GM23338 (cell line): ENCODE data around the gene SLC12A3. TPM values are rescaled to one million over a fixed set of nuclear protein-coding genes. Genes with fewer than 3 reads are reported as not detected.

Experiments
- ATAC-seq: fragments of 200-7000 bp; cut with Tn5 transposase; 3 replicates; pipeline ENCODE4 v1.9.1; 2020
- DNase-seq: peaks from one replicate; pipeline ENCODE4 v3.0.0-alpha.2; 2015; ENCODE audit warnings: low spot score
- H2AFZ ChIP-seq: fragments of 200-600 bp; sonication (generic); 2 replicates; pipeline ENCODE4 v1.8.0; 2016; ENCODE audit warnings: antibody characterized with exemption, mild to moderate bottlenecking, moderate library complexity
- H3F3A ChIP-seq: fragments of 200-600 bp; sonication (generic); replicated peaks from 2 replicates; pipeline ENCODE4 v1.8.0; 2017; ENCODE audit warnings: antibody characterized with exemption, mixed run types, low read depth
- H3K27ac ChIP-seq: fragments of 200-600 bp; sonication (generic); 2 replicates; pipeline ENCODE4 v1.6.1; 2016; ENCODE audit warnings: low read depth
- H3K27me3 ChIP-seq: fragments of 200-600 bp; sonication (generic); 2 replicates; pipeline ENCODE4 v1.8.0; 2016; ENCODE audit warnings: mild to moderate bottlenecking, mixed run types, moderate library complexity; ENCODE audit not compliant: insufficient read depth
- H3K36me3 ChIP-seq: fragments of 200-600 bp; sonication (generic); 2 replicates; pipeline ENCODE4 v1.8.0; 2016; ENCODE audit warnings: mild to moderate bottlenecking; ENCODE audit not compliant: insufficient read depth
- H3K4me1 ChIP-seq: fragments of 200-600 bp; sonication (generic); 2 replicates; pipeline ENCODE4 v1.8.0; 2016; ENCODE audit warnings: mild to moderate bottlenecking, moderate library complexity; ENCODE audit not compliant: insufficient read depth
- H3K4me2 ChIP-seq: fragments of 200-600 bp; sonication (generic); 2 replicates; pipeline ENCODE4 v1.7.1; 2017; ENCODE audit warnings: mixed run types
- H3K4me3 ChIP-seq: fragments of 200-600 bp; sonication (generic); 2 replicates; pipeline ENCODE4 v1.6.1; 2016; ENCODE audit warnings: mixed run types
- H3K79me2 ChIP-seq: fragments of 200-600 bp; sonication (generic); replicated peaks from 2 replicates; pipeline ENCODE4 v1.8.0; 2017; ENCODE audit warnings: mild to moderate bottlenecking; ENCODE audit not compliant: insufficient read depth
- H3K9me2 ChIP-seq: fragments of 200-600 bp; sonication (generic); 2 replicates; pipeline ENCODE4 v1.8.0; 2017; ENCODE audit not compliant: insufficient read depth
- H4K20me1 ChIP-seq: fragments of 200-600 bp; sonication (generic); replicated peaks from 2 replicates; pipeline ENCODE4 v1.8.0; 2017; ENCODE audit warnings: mild to moderate bottlenecking; ENCODE audit not compliant: insufficient read depth
- H3K27ac Mint-ChIP-seq: 2 replicates; pipeline ENCODE4 v1.8.0; 2020; ENCODE audit warnings: inconsistent platforms, mild to moderate bottlenecking, moderate library complexity, mixed read lengths
- H3K27me3 Mint-ChIP-seq: 3 replicates; pipeline ENCODE4 v1.8.0; 2022; ENCODE audit warnings: low read depth, mild to moderate bottlenecking, moderate library complexity, mixed read lengths, inconsistent platforms; ENCODE audit not compliant: insufficient read depth, poor library complexity
- H3K36me3 Mint-ChIP-seq: 3 replicates; pipeline ENCODE4 v1.8.0; 2021; ENCODE audit warnings: low read depth, mild to moderate bottlenecking, inconsistent platforms, moderate library complexity, mixed read lengths
- H3K4me1 Mint-ChIP-seq: 3 replicates; pipeline ENCODE4 v1.8.0; 2020; ENCODE audit warnings: mild to moderate bottlenecking, inconsistent platforms, mixed read lengths
- H3K4me3 Mint-ChIP-seq: 3 replicates; pipeline ENCODE4 v1.8.0; 2021; ENCODE audit warnings: moderate library complexity, mild to moderate bottlenecking, inconsistent platforms, mixed read lengths
- H3K9me3 Mint-ChIP-seq: 3 replicates; pipeline ENCODE4 v1.8.0; 2020; ENCODE audit warnings: moderate library complexity, mild to moderate bottlenecking, inconsistent platforms, mixed read lengths
- EZH2 ChIP-seq: fragments of 200-600 bp; sonication (generic); IDR thresholded peaks from one replicate; pipeline ENCODE4 v1.8.0; 2017; ENCODE audit warnings: antibody characterized with exemption, mild to moderate bottlenecking, low read depth; ENCODE audit not compliant: unreplicated experiment
- JUNB ChIP-seq: IDR thresholded peaks from one replicate; pipeline ENCODE4 v1.6.1; 2016; ENCODE audit warnings: antibody characterized with exemption; ENCODE audit not compliant: unreplicated experiment
- POLR2AphosphoS5 ChIP-seq: IDR thresholded peaks from 2 replicates; pipeline ENCODE4 v1.6.1; 2016; ENCODE audit warnings: antibody characterized with exemption, low read depth
- ZNF331 ChIP-seq: fragments of 250-450 bp; sonication (Bioruptor Pico); IDR thresholded peaks from 2 replicates; pipeline ENCODE4 v1.5.0; 2020; ENCODE audit warnings: low read depth, mild to moderate bottlenecking, moderate library complexity
- polyA plus RNA-seq: library from polyadenylated mRNA; unstranded; fragments of >200 nt; fragmentation: Nextera tagmentation; extraction: Ambion mirVana; gene quantifications from 2 replicates; pipeline ENCODE4 v1.2.1, GENCODE V29; 2016
- total RNA-seq: library from RNA; depleted of rRNA; stranded (reverse); fragments of >200 nt; shearing (Covaris generic); gene quantifications from 2 replicates; pipeline ENCODE4 v1.2.3, GENCODE V29; 2014
- TF ChIP-seq, protein P1 (sequence below): IDR thresholded peaks from 2 replicates; pipeline ENCODE4 v1.6.1; 2016; ENCODE audit warnings: antibody characterized with exemption
- TF ChIP-seq, protein P2 (sequence below), 2 experiments: fragments of 200-600 bp in 1 of 2; sonication (generic) in 1 of 2; conservative IDR thresholded peaks; 2 replicates each; pipeline versions ENCODE4 v1.5.1 to v1.6.1; 2016 to 2017; ENCODE audit warnings: antibody characterized with exemption in 2 of 2, low read depth in 2 of 2, mild to moderate bottlenecking in 2 of 2, moderate library complexity in 1 of 2
- TF ChIP-seq, protein P3 (sequence below): IDR thresholded peaks from one replicate; pipeline ENCODE4 v1.6.1; 2018; ENCODE audit warnings: antibody characterized with exemption; ENCODE audit not compliant: unreplicated experiment

SLC12A3 gene
- total and polyA plus RNA-seq, 2 experiments from 2014 or later = not detected

DNA sequence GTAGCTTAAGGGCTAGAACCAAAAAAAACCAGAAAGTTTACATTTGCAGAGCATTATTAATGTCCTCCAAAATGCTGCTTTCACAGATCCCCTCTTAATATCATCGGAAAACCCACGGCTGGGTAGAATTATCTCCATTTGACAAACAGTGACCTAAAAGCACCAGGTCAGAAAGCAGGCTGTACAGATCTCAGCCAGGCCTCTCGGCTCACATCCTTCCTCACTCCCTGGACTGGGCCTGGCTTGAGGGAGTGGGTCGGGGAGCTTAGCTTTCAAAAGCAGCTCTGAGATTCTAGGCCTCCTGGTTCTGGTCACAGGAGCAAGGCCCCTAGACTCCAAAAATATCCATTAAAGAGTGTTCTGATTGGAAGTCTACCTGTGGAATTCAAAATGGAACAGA is 9.1 kb upstream of the SLC12A3 start (continued):
- TF ChIP-seq, protein P1, sequence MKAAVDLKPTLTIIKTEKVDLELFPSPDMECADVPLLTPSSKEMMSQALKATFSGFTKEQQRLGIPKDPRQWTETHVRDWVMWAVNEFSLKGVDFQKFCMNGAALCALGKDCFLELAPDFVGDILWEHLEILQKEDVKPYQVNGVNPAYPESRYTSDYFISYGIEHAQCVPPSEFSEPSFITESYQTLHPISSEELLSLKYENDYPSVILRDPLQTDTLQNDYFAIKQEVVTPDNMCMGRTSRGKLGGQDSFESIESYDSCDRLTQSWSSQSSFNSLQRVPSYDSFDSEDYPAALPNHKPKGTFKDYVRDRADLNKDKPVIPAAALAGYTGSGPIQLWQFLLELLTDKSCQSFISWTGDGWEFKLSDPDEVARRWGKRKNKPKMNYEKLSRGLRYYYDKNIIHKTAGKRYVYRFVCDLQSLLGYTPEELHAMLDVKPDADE = no peak
- TF ChIP-seq, protein P2, sequence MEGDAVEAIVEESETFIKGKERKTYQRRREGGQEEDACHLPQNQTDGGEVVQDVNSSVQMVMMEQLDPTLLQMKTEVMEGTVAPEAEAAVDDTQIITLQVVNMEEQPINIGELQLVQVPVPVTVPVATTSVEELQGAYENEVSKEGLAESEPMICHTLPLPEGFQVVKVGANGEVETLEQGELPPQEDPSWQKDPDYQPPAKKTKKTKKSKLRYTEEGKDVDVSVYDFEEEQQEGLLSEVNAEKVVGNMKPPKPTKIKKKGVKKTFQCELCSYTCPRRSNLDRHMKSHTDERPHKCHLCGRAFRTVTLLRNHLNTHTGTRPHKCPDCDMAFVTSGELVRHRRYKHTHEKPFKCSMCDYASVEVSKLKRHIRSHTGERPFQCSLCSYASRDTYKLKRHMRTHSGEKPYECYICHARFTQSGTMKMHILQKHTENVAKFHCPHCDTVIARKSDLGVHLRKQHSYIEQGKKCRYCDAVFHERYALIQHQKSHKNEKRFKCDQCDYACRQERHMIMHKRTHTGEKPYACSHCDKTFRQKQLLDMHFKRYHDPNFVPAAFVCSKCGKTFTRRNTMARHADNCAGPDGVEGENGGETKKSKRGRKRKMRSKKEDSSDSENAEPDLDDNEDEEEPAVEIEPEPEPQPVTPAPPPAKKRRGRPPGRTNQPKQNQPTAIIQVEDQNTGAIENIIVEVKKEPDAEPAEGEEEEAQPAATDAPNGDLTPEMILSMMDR (conservative IDR thresholded peaks at IDR 0.05; ENCODE audit: low read depth in 2 of 2) = no peak
- no peak for TF ChIP-seq EZH2

DNA sequence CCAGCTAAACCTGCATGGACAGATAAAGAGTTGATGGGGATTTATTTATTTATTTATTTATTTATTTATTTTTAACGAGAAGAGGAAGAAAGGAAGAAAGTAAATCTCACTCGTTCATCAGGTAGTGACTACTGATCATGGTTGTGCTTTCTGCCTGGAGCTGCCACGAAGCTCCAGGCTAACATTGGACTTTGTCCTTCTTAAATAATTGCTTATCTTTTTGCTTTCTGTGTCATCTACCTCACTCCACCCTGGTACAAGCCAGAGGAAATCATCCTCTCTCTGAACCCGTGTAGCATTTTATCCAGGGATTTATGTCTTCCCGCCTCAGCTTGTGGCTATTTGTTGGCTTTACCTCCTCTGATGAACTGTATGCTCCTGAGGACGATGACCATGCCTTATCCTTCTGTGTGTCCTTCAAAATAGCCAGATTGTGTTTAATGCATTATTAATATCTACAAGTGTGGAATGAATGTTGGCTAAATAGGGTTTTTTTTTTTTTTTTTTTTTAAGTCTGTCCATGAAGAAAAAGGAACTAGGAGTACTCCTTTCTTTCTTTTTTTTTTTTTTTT is 8.0 kb upstream of the SLC12A3 start:
- H3K27me3 ChIP-seq = no peaks in the 10 kb centered on the region
- Mint-ChIP-seq H3K9me3 (no peaks in the 10 kb centered on the region), H3K27ac (no peak overlapping the region), H3K4me3 (no peak overlapping the region), H3K4me1 (peaks cover 10% of the 10 kb centered on the region), H3K27me3 (peaks cover 7% of the 10 kb centered on the region), H3K36me3 (no peaks in the 10 kb centered on the region)
- no peak for ATAC-seq
- no peaks in the 10 kb centered on the region for H3F3A ChIP-seq
- H3K9me2 ChIP-seq = no peaks in the 10 kb centered on the region
- no peak overlapping the region for H2AFZ ChIP-seq
- no peaks in the 10 kb centered on the region for H3K36me3 ChIP-seq
- no peak overlapping the region for H3K4me3 ChIP-seq
- no peak overlapping the region for H3K27ac ChIP-seq
- DNase-seq = no peak
- no peaks in the 10 kb centered on the region for H4K20me1 ChIP-seq
- H3K4me1 ChIP-seq = no peaks in the 10 kb centered on the region
- H3K79me2 ChIP-seq = no peaks in the 10 kb centered on the region
- no peak overlapping the region for H3K4me2 ChIP-seq
- TF ChIP-seq, protein P3, sequence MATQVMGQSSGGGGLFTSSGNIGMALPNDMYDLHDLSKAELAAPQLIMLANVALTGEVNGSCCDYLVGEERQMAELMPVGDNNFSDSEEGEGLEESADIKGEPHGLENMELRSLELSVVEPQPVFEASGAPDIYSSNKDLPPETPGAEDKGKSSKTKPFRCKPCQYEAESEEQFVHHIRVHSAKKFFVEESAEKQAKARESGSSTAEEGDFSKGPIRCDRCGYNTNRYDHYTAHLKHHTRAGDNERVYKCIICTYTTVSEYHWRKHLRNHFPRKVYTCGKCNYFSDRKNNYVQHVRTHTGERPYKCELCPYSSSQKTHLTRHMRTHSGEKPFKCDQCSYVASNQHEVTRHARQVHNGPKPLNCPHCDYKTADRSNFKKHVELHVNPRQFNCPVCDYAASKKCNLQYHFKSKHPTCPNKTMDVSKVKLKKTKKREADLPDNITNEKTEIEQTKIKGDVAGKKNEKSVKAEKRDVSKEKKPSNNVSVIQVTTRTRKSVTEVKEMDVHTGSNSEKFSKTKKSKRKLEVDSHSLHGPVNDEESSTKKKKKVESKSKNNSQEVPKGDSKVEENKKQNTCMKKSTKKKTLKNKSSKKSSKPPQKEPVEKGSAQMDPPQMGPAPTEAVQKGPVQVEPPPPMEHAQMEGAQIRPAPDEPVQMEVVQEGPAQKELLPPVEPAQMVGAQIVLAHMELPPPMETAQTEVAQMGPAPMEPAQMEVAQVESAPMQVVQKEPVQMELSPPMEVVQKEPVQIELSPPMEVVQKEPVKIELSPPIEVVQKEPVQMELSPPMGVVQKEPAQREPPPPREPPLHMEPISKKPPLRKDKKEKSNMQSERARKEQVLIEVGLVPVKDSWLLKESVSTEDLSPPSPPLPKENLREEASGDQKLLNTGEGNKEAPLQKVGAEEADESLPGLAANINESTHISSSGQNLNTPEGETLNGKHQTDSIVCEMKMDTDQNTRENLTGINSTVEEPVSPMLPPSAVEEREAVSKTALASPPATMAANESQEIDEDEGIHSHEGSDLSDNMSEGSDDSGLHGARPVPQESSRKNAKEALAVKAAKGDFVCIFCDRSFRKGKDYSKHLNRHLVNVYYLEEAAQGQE = no peak
- TF ChIP-seq EZH2 (no peak), JUNB (no peak), POLR2AphosphoS5 (no peak), ZNF331 (CRISPR knock-in tag) (no peak)
- TF ChIP-seq, protein P1 = no peak
- TF ChIP-seq, protein P2 (conservative IDR thresholded peaks at IDR 0.05; ENCODE audit: low read depth in 2 of 2) = no peak
